Measurements from ENCODE around the gene UQCR11. TPM values are rescaled to one million over a fixed set of nuclear protein-coding genes. Genes with fewer than 3 reads are reported as not detected.
A peak's percentile ranks its signal among the peaks of the same experiment; 100 is the strongest.

The UQCR11 gene
- total and polyA plus RNA-seq, 2 of the 8 experiments (the other 6 are each of a cell fraction or from before 2014, with no cell fraction given): 162 to 171 TPM

GRCh38 chr19:1606138-1606651 lies 933 bp upstream of the UQCR11 start:
- no peak overlapping the region for H2BK20ac ChIP-seq (ENCODE audit: low read length)
- H3K23ac ChIP-seq (ENCODE audit: insufficient read length): no peak overlapping the region
- peak overlapping the region; percentile 82; the same call in 1 of the 2 replicates for H3K27ac ChIP-seq (ENCODE audit: low read depth, low read length)
- H4K8ac ChIP-seq (ENCODE audit: extremely low read depth, insufficient read depth, low read length): no peak overlapping the region
- 0 out of 2 replicates have a peak overlapping the region, but pooled peaks have one; percentile 26 for H2AK5ac ChIP-seq (ENCODE audit: low read depth, low read length)
- TF ChIP-seq GABPA (IDR thresholded peaks at IDR 0.05; ENCODE audit: borderline replicate concordance, insufficient read depth, low read length) (no peak), RAD21 (IDR thresholded peaks at IDR 0.05 in 1 of 2, conservative IDR thresholded peaks at IDR 0.05 in 1 of 2; ENCODE audit: low read depth in 2 of 2, low read length in 2 of 2) (no peak), HDAC6 (IDR thresholded peaks at IDR 0.05; ENCODE audit: low read depth, low read length) (no peak), SIN3A (conservative IDR thresholded peaks at IDR 0.05 in 1 of 2, IDR thresholded peaks at IDR 0.05 in 1 of 2; ENCODE audit: low read depth in 1 of 2, low read length in 2 of 2) (no peak), TCF12 (IDR thresholded peaks at IDR 0.05; ENCODE audit: low read depth, low read length) (no peak), TAF1 (IDR thresholded peaks at IDR 0.05; ENCODE audit: low read depth, low read length) (no peak), EZH2 (IDR thresholded peaks at IDR 0.05; ENCODE audit: low read depth, low read length, severe bottlenecking) (no peak)
- TF ChIP-seq, protein P1, sequence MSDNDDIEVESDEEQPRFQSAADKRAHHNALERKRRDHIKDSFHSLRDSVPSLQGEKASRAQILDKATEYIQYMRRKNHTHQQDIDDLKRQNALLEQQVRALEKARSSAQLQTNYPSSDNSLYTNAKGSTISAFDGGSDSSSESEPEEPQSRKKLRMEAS (IDR thresholded peaks at IDR 0.05): no peak
- no peak overlapping the region for H2BK120ac ChIP-seq (replicated peaks; ENCODE audit: low read depth, low read length)
- no peaks in the 10 kb centered on the region for H3K27me3 ChIP-seq (replicated peaks in 1 of 4; ENCODE audit: control insufficient read depth in 3 of 4, extremely low read depth in 1 of 4, insufficient read depth in 3 of 4, low read length in 3 of 4)
- H2BK12ac ChIP-seq (ENCODE audit: low read depth, low read length): no peak overlapping the region; the same call in 1 of the 2 replicates
- peaks cover 0 to 7% (median 3%) of the 10 kb centered on the region in 4 experiments; a peak in 6 of 7 replicates for H3K4me1 ChIP-seq (replicated peaks in 1 of 4; ENCODE audit: control insufficient read depth in 3 of 4, insufficient read depth in 4 of 4, low read length in 3 of 4)
- peak overlapping the region; percentile 63 to 96 for H3K4me2 ChIP-seq (ENCODE audit: insufficient read depth in 1 of 2, low read depth in 2 of 2, low read length in 2 of 2)
- FAIRE-seq: no peak
- peak overlapping the region; percentile 64 to 86 (median 72) for H3K4me3 ChIP-seq (ENCODE audit: extremely low read depth in 1 of 4, insufficient read depth in 2 of 4, low read depth in 3 of 4, low read length in 4 of 4)
- peak overlapping the region; percentile 3 for H3K56ac ChIP-seq (replicated peaks; ENCODE audit: insufficient read length, low read depth, low read length)
- DNase-seq (ENCODE audit: low read depth in 1 of 2, low spot score in 2 of 2): no peak
- peak overlapping the region; percentile 68; the same call in 1 of the 2 replicates for H3K18ac ChIP-seq (ENCODE audit: extremely low read depth, low read length)
- peak overlapping the region in 1 of 4 experiments; percentile 69; a peak in 3 of 7 replicates for H3K9ac ChIP-seq (replicated peaks in 1 of 4; ENCODE audit: extremely low read depth in 1 of 4, low read depth in 3 of 4, low read length in 3 of 4)
- ChIA-PET CTCF (ENCODE audit: partially characterized antibody) (interaction anchor here (0.5 to 5.6 kb wide), 13 partner anchors 11 to 289 kb away, joined by 3 to 36 read pairs (median 4); no protein-coding TSS in a partner anchor), POLR2A (ENCODE audit: partially characterized antibody) (interaction anchor here (0.6 to 5.1 kb wide), 9 partner anchors 11 to 47 kb away, joined by 3 to 38 read pairs (median 3); partner anchors contain the start of gene MBD3)
- H3K14ac ChIP-seq (ENCODE audit: insufficient read length): no peak overlapping the region
- H2BK15ac ChIP-seq (ENCODE audit: low read length): peak overlapping the region; percentile 12
- 41% methylated on average over 13 of the region's 16 CpGs; no CpG with 5 or more reads in 1 of the 2 experiments for WGBS, 2 experiments (ENCODE audit: extremely low coverage in 1 of 2, insufficient coverage in 1 of 2, insufficient read length in 1 of 2, insufficient replicate concordance in 2 of 2, low coverage in 1 of 2, low lambda C conversion rate in 2 of 2, missing lambda C conversion rate in 1 of 2)
- peaks cover 3 to 10% (median 4%) of the 10 kb centered on the region in 4 experiments; a peak in 7 of 8 replicates for H3K36me3 ChIP-seq (ENCODE audit: control insufficient read depth in 2 of 4, insufficient read depth in 4 of 4, low read length in 3 of 4)
- peak overlapping the region; percentile 49 for H4K5ac ChIP-seq (ENCODE audit: insufficient read length, low read depth, low read length)
- peak overlapping the region; percentile 84 for H2BK5ac ChIP-seq (ENCODE audit: low read depth, low read length)
- H3K4ac ChIP-seq (replicated peaks; ENCODE audit: insufficient read length, low read depth, low read length): peak overlapping the region; percentile 85
- peak overlapping the region; percentile 75 for H4K91ac ChIP-seq (replicated peaks; ENCODE audit: insufficient read length, low read length)
- H3K79me1 ChIP-seq (ENCODE audit: low read depth, low read length): peaks cover 10% of the 10 kb centered on the region
- 0 out of 2 replicates have a peak overlapping the region, but pooled peaks have one; percentile 77 for H2AFZ ChIP-seq (ENCODE audit: low read length)
- peaks cover 9 to 18% of the 10 kb centered on the region in 2 experiments for H4K20me1 ChIP-seq (replicated peaks in 1 of 2; ENCODE audit: control insufficient read depth in 1 of 2, insufficient read depth in 2 of 2, low read length in 2 of 2)
- peaks cover 8% of the 10 kb centered on the region; the same call in 1 of the 2 replicates for H3K23me2 ChIP-seq (ENCODE audit: low read depth, low read length)
- peaks cover 7 to 36% of the 10 kb centered on the region in 2 experiments for H3K79me2 ChIP-seq (ENCODE audit: control insufficient read depth in 1 of 2, insufficient read depth in 2 of 2, low read length in 2 of 2)
- H3K9me3 ChIP-seq (ENCODE audit: insufficient read depth in 2 of 2, low read depth in 1 of 2, low read length in 1 of 2): no peaks in the 10 kb centered on the region
